ENCODE measurements around the gene NF1. TPM values are rescaled to one million over a fixed set of nuclear protein-coding genes. Genes with fewer than 3 reads are reported as not detected.

The NF1 gene
- total and polyA plus RNA-seq, 2 of the 13 experiments (the other 11 are each of a cell fraction or from before 2014, with no cell fraction given) = 21.5 to 26.5 TPM

DNA sequence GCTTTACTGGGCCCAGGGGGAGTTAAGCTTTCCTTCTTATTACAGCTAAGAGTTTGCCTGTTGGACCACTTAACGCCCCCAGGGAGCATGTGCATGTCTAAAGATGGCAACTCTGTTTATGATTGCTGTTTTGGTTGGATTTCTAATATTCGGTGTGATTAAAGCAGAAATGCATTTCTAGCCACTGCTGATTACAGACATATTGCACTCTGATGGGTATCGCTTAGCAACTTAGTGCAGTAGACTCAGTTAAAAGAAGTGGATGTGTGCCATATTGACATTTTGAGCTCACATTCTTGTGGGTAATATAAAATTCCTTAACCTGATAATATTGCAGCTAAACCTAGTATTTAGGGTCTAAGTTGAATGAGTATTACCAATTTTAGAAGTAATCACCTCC, 4.2 kb downstream of the NF1 start:
- ChIA-PET POLR2A (no interaction called here), CTCF (ENCODE audit: low intra/inter-chr PET ratio, low total read pairs) (no interaction called here)
- TF ChIP-seq, protein P1, sequence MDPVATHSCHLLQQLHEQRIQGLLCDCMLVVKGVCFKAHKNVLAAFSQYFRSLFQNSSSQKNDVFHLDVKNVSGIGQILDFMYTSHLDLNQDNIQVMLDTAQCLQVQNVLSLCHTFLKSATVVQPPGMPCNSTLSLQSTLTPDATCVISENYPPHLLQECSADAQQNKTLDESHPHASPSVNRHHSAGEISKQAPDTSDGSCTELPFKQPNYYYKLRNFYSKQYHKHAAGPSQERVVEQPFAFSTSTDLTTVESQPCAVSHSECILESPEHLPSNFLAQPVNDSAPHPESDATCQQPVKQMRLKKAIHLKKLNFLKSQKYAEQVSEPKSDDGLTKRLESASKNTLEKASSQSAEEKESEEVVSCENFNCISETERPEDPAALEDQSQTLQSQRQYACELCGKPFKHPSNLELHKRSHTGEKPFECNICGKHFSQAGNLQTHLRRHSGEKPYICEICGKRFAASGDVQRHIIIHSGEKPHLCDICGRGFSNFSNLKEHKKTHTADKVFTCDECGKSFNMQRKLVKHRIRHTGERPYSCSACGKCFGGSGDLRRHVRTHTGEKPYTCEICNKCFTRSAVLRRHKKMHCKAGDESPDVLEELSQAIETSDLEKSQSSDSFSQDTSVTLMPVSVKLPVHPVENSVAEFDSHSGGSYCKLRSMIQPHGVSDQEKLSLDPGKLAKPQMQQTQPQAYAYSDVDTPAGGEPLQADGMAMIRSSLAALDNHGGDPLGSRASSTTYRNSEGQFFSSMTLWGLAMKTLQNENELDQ (CRISPR knock-in tag; IDR thresholded peaks at IDR 0.05; ENCODE audit: borderline replicate concordance) = no peak
- TF ChIP-seq ZNF225 (CRISPR knock-in tag; IDR thresholded peaks at IDR 0.05) (no peak), ZNF263 (CRISPR knock-in tag; IDR thresholded peaks at IDR 0.05) (no peak), MTA1 (CRISPR knock-in tag; IDR thresholded peaks at IDR 0.05; ENCODE audit: borderline replicate concordance) (no peak), KAT8 (CRISPR knock-in tag; IDR thresholded peaks at IDR 0.05) (no peak), RBM22 (optimal IDR thresholded peaks at IDR 0.05; ENCODE audit: low read length) (no peak)
- WGBS (ENCODE audit: low lambda C conversion rate) = 100% methylated on average over 3 of the region's 3 CpGs
- Histone ChIP-seq H3K9ac (ENCODE audit: insufficient read depth, low read depth, low read length) (no peak overlapping the region), H3K9me3 (ENCODE audit: low read length) (no peaks in the 10 kb centered on the region), H3K4me2 (ENCODE audit: low read depth, low read length) (no peak overlapping the region), H3K79me2 (ENCODE audit: insufficient read depth, low read length) (peaks cover 66% of the 10 kb centered on the region), H3K36me3 (replicated peaks in 1 of 2; ENCODE audit: control insufficient read depth in 1 of 2, insufficient read depth in 2 of 2, low read length in 2 of 2) (no peaks in the 10 kb centered on the region), H3K27me3 (ENCODE audit: control insufficient read depth in 1 of 2, insufficient read depth in 2 of 2, low read length in 2 of 2) (no peaks in the 10 kb centered on the region; a peak in 1 of 5 replicates), H3K4me1 (ENCODE audit: insufficient read depth, low read length) (peaks cover 24% of the 10 kb centered on the region), H3K4me3 (replicated peaks in 1 of 3; ENCODE audit: insufficient read depth in 1 of 3, low read depth in 2 of 3, low read length in 3 of 3) (no peak overlapping the region), H4K20me1 (ENCODE audit: insufficient read depth, low read length) (no peaks in the 10 kb centered on the region), H3K27ac (ENCODE audit: extremely low read length, insufficient read depth, low read length) (no peak overlapping the region), H2AFZ (ENCODE audit: low read length) (no peak overlapping the region)
- DNase-seq (ENCODE audit: low spot score) (no peak), ATAC-seq (no peak), FAIRE-seq (no peak)
- in situ Hi-C loops (cut with HindIII; ENCODE audit: extremely low pct_ligation_motif_present, low pct_unique_long_range_greater_than_20kb) (no loop called here), intact Hi-C loops (cut with micrococcal nuclease; ENCODE audit: unreplicated experiment) (no loop called here)
- no TSS peak for BruUV-seq (replicated peaks)

DNA sequence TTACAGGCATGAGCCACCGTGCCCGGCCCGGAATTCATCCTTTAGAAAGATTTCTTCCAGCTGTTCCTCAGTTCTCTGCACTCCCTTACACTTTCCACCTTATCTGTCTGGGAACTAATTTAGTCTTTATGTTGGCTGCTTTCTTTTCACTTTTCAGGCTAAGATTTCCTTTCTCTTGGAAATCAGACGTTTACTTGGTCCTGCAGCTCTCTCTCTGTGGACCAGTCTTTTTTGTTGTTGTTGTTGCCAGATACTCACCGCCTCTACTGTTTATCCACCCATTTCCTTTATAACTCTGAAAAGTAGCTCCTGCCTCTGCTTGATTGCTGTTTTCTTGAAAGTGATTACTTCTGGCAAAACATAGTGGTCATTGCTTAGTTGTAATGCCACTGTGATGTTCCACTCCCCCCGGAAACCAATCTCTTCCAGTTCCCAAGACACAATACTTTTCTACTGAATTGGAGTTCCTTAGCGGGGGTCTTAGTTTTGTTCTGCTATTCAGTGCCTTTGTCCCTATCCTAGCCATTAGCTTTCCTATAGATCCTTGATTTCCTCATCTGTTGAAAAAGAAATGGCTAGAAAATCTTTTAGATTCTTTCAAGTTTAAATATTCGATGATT, 6.2 kb downstream of the NF1 start:
- no peak overlapping the region for H3K27ac ChIP-seq (ENCODE audit: extremely low read length, insufficient read depth, low read length)
- no peaks in the 10 kb centered on the region for H3K27me3 ChIP-seq (ENCODE audit: control insufficient read depth in 1 of 2, insufficient read depth in 2 of 2, low read length in 2 of 2)
- in situ Hi-C loops (cut with HindIII; ENCODE audit: extremely low pct_ligation_motif_present, low pct_unique_long_range_greater_than_20kb) = no loop called here
- ChIA-PET POLR2A (no interaction called here), CTCF (ENCODE audit: low intra/inter-chr PET ratio, low total read pairs) (no interaction called here)
- FAIRE-seq (no peak), DNase-seq (ENCODE audit: low spot score) (no peak), ATAC-seq (no peak)
- no peaks in the 10 kb centered on the region for H3K36me3 ChIP-seq (replicated peaks in 1 of 2; ENCODE audit: control insufficient read depth in 1 of 2, insufficient read depth in 2 of 2, low read length in 2 of 2)
- no peaks in the 10 kb centered on the region for H3K9me3 ChIP-seq (ENCODE audit: low read length)
- peaks cover 72% of the 10 kb centered on the region for H3K79me2 ChIP-seq (ENCODE audit: insufficient read depth, low read length)
- H3K4me2 ChIP-seq (ENCODE audit: low read depth, low read length) = no peak overlapping the region
- H3K4me1 ChIP-seq (ENCODE audit: insufficient read depth, low read length) = peaks cover 21% of the 10 kb centered on the region
- H3K4me3 ChIP-seq (replicated peaks in 1 of 3; ENCODE audit: insufficient read depth in 1 of 3, low read depth in 2 of 3, low read length in 3 of 3) = no peak overlapping the region
- H2AFZ ChIP-seq (ENCODE audit: low read length) = no peak overlapping the region
- no peak overlapping the region for H3K9ac ChIP-seq (ENCODE audit: insufficient read depth, low read depth, low read length)
- 95% methylated on average over 8 of the region's 8 CpGs for WGBS (ENCODE audit: low lambda C conversion rate)
- BruUV-seq (replicated peaks) = no TSS peak
- intact Hi-C loops (cut with micrococcal nuclease; ENCODE audit: unreplicated experiment) = loop anchor here (5.0 kb wide), 1 partner anchor 34 kb away; no protein-coding TSS in a partner anchor
- no peaks in the 10 kb centered on the region for H4K20me1 ChIP-seq (ENCODE audit: insufficient read depth, low read length)
- no peak for TF ChIP-seq CEBPB (IDR thresholded peaks at IDR 0.05; ENCODE audit: borderline replicate concordance, low read depth, low read length)
- TF ChIP-seq TOPORS (CRISPR knock-in tag; IDR thresholded peaks at IDR 0.05) = no peak
- TF ChIP-seq JUND (CRISPR knock-in tag; IDR thresholded peaks at IDR 0.05) = no peak
- TF ChIP-seq ZNF225 (CRISPR knock-in tag; IDR thresholded peaks at IDR 0.05) = no peak
- TF ChIP-seq, protein P2, sequence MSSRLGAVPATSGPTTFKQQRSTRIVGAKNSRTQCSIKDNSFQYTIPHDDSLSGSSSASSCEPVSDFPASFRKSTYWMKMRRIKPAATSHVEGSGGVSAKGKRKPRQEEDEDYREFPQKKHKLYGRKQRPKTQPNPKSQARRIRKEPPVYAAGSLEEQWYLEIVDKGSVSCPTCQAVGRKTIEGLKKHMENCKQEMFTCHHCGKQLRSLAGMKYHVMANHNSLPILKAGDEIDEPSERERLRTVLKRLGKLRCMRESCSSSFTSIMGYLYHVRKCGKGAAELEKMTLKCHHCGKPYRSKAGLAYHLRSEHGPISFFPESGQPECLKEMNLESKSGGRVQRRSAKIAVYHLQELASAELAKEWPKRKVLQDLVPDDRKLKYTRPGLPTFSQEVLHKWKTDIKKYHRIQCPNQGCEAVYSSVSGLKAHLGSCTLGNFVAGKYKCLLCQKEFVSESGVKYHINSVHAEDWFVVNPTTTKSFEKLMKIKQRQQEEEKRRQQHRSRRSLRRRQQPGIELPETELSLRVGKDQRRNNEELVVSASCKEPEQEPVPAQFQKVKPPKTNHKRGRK (CRISPR knock-in tag; IDR thresholded peaks at IDR 0.05) = no peak
- no peak for TF ChIP-seq ZNF576 (CRISPR knock-in tag; IDR thresholded peaks at IDR 0.05)
- no peak for TF ChIP-seq ZNF33B (CRISPR knock-in tag; IDR thresholded peaks at IDR 0.05)
- no peak for TF ChIP-seq ZNF558 (CRISPR knock-in tag; IDR thresholded peaks at IDR 0.05; ENCODE audit: borderline replicate concordance)
- TF ChIP-seq PREB (CRISPR knock-in tag; IDR thresholded peaks at IDR 0.05) = no peak
